ENCODE results near the gene WDR38.

GRCh38 chr9:124863371-124863871 is 10.2 kb downstream of the WDR38 start:
- no peak for TF ChIP-seq CTCF (IDR thresholded peaks at IDR 0.05)
- no peak for TF ChIP-seq POLR2AphosphoS5 (IDR thresholded peaks at IDR 0.05; ENCODE audit: low read depth, low read length)
- no peak for TF ChIP-seq SIN3A (IDR thresholded peaks at IDR 0.05; ENCODE audit: borderline replicate concordance, insufficient read depth, low read depth, low read length)
- TF ChIP-seq, protein P1, sequence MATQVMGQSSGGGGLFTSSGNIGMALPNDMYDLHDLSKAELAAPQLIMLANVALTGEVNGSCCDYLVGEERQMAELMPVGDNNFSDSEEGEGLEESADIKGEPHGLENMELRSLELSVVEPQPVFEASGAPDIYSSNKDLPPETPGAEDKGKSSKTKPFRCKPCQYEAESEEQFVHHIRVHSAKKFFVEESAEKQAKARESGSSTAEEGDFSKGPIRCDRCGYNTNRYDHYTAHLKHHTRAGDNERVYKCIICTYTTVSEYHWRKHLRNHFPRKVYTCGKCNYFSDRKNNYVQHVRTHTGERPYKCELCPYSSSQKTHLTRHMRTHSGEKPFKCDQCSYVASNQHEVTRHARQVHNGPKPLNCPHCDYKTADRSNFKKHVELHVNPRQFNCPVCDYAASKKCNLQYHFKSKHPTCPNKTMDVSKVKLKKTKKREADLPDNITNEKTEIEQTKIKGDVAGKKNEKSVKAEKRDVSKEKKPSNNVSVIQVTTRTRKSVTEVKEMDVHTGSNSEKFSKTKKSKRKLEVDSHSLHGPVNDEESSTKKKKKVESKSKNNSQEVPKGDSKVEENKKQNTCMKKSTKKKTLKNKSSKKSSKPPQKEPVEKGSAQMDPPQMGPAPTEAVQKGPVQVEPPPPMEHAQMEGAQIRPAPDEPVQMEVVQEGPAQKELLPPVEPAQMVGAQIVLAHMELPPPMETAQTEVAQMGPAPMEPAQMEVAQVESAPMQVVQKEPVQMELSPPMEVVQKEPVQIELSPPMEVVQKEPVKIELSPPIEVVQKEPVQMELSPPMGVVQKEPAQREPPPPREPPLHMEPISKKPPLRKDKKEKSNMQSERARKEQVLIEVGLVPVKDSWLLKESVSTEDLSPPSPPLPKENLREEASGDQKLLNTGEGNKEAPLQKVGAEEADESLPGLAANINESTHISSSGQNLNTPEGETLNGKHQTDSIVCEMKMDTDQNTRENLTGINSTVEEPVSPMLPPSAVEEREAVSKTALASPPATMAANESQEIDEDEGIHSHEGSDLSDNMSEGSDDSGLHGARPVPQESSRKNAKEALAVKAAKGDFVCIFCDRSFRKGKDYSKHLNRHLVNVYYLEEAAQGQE (IDR thresholded peaks at IDR 0.05; ENCODE audit: insufficient read depth in 1 of 2, low read depth in 2 of 2, low read length in 1 of 2), result no peak

All from Panc1 (cell line).